ENCODE results near the gene FGGY. TPM values are rescaled to one million over a fixed set of nuclear protein-coding genes. Genes with fewer than 3 reads are reported as not detected.
A peak's percentile ranks its signal among the peaks of the same experiment; 100 is the strongest.

Gene FGGY
- total and polyA plus RNA-seq, 4 donors, result 16.0 to 67.0 (median 43.4) TPM

GRCh38 chr1:59706303-59706599 lies 409.4 kb downstream of the FGGY start:
- Histone ChIP-seq H3K27me3 (ENCODE audit: control insufficient read depth in 4 of 4, insufficient read depth in 4 of 4, low read length in 3 of 4) (no peaks in the 10 kb centered on the region), H3K4me3 (ENCODE audit: low read depth in 1 of 3, low read length in 3 of 3) (no peak overlapping the region), H3K4me1 (ENCODE audit: control insufficient read depth in 4 of 4, insufficient read depth in 4 of 4, low read length in 3 of 4) (no peaks in the 10 kb centered on the region), H3K9ac (ENCODE audit: low read depth in 1 of 2, low read length in 2 of 2) (no peak overlapping the region), H3K36me3 (ENCODE audit: control insufficient read depth in 4 of 4, insufficient read depth in 3 of 4, low read depth in 1 of 4, low read length in 3 of 4) (peaks cover 0 to 4% (median 2%) of the 10 kb centered on the region in 4 donors), H3K27ac (ENCODE audit: low read depth in 1 of 2, low read length in 2 of 2) (no peak overlapping the region), H3K9me3 (ENCODE audit: control insufficient read depth in 4 of 4, low read length in 3 of 4) (no peaks in the 10 kb centered on the region)
- no peak for TF ChIP-seq EGR1 (IDR thresholded peaks at IDR 0.05; ENCODE audit: low read depth in 2 of 2)
- no peak for TF ChIP-seq HNF4A (conservative IDR thresholded peaks at IDR 0.05)
- no peak for TF ChIP-seq FOXA1 (IDR thresholded peaks at IDR 0.05)
- TF ChIP-seq REST (IDR thresholded peaks at IDR 0.05), result no peak
- TF ChIP-seq SP1 (IDR thresholded peaks at IDR 0.05), result no peak
- TF ChIP-seq RAD21 (IDR thresholded peaks at IDR 0.05), result no peak
- TF ChIP-seq NR2F2 (IDR thresholded peaks at IDR 0.05), result no peak
- TF ChIP-seq HNF4G (IDR thresholded peaks at IDR 0.05), result no peak
- TF ChIP-seq GABPA (IDR thresholded peaks at IDR 0.05 in 1 of 2, conservative IDR thresholded peaks at IDR 0.05 in 1 of 2), result no peak
- no peak for TF ChIP-seq ATF3 (IDR thresholded peaks at IDR 0.05)
- no peak for TF ChIP-seq ZBTB33 (IDR thresholded peaks at IDR 0.05)
- no peak for TF ChIP-seq JUND (IDR thresholded peaks at IDR 0.05)
- no peak for TF ChIP-seq YY1 (IDR thresholded peaks at IDR 0.05)
- TF ChIP-seq CTCF (IDR thresholded peaks at IDR 0.05; ENCODE audit: low read depth, low read length, missing input control), result no peak
- no peak for DNase-seq (ENCODE audit: low spot score)

GRCh38 chr1:59707178-59707791 lies 410.4 kb downstream of the FGGY start:
- Histone ChIP-seq H3K27ac (ENCODE audit: low read depth in 1 of 2, low read length in 2 of 2) (peak overlapping the region; percentile 23 to 42), H3K4me3 (ENCODE audit: low read depth in 1 of 3, low read length in 3 of 3) (no peak overlapping the region), H3K9ac (ENCODE audit: low read depth in 1 of 2, low read length in 2 of 2) (no peak overlapping the region), H3K9me3 (ENCODE audit: control insufficient read depth in 4 of 4, low read length in 3 of 4) (no peaks in the 10 kb centered on the region), H3K36me3 (ENCODE audit: control insufficient read depth in 4 of 4, insufficient read depth in 3 of 4, low read depth in 1 of 4, low read length in 3 of 4) (peaks cover 0 to 4% (median 2%) of the 10 kb centered on the region in 4 donors), H3K4me1 (ENCODE audit: control insufficient read depth in 4 of 4, insufficient read depth in 4 of 4, low read length in 3 of 4) (no peaks in the 10 kb centered on the region), H3K27me3 (ENCODE audit: control insufficient read depth in 4 of 4, insufficient read depth in 4 of 4, low read length in 3 of 4) (no peaks in the 10 kb centered on the region)
- 85% methylated on average over 7 of the region's 7 CpGs for WGBS
- no peak for DNase-seq (ENCODE audit: low spot score)
- no peak for TF ChIP-seq FOXA2 (IDR thresholded peaks at IDR 0.05)
- no peak for TF ChIP-seq MAX (IDR thresholded peaks at IDR 0.05)
- TF ChIP-seq RXRA (IDR thresholded peaks at IDR 0.05), result no peak
- TF ChIP-seq REST (IDR thresholded peaks at IDR 0.05), result no peak
- no peak for TF ChIP-seq EGR1 (IDR thresholded peaks at IDR 0.05; ENCODE audit: low read depth in 2 of 2)
- TF ChIP-seq JUND (IDR thresholded peaks at IDR 0.05), result no peak
- TF ChIP-seq ZBTB33 (IDR thresholded peaks at IDR 0.05), result no peak
- TF ChIP-seq SP1 (IDR thresholded peaks at IDR 0.05), result peak; percentile 5
- TF ChIP-seq HNF4A (conservative IDR thresholded peaks at IDR 0.05), result no peak
- peak; percentile 66 for TF ChIP-seq NR2F2 (IDR thresholded peaks at IDR 0.05)

Measured in liver (tissue), 9 donors.